Endothelial cell of umbilical vein (primary cell): ENCODE results near the gene NR6A1. TPM values are rescaled to one million over a fixed set of nuclear protein-coding genes. Genes with fewer than 3 reads are reported as not detected.

Experiments
- BruUV-seq: library from RNA; stranded (reverse); fragments of 400-500 nt; replicated peaks from 2 replicates; lab custom pipeline; 2021; lab: Mats Ljungman, UMichigan
- CTCF ChIA-PET: fragments of 300-600, 350-600 bp; sonication (Branson Sonifier 250); formaldehyde crosslinking; loops from one replicate; lab custom pipeline; 2021; ENCODE audit warnings: antibody characterized with exemption, inconsistent platforms; lab: Charles Lee
- POLR2A ChIA-PET: fragments of 300-600, 350-600 bp; sonication (Branson Sonifier 250); formaldehyde crosslinking; loops from one replicate; lab custom pipeline; 2021; ENCODE audit warnings: antibody characterized with exemption, inconsistent platforms; lab: Charles Lee
- DNase-seq: peaks from one replicate; pipeline ENCODE4 v3.0.0-alpha.2; 2011; ENCODE audit warnings: low read depth, low spot score
- FAIRE-seq: peaks from 2 replicates; lab custom pipeline; 2011; peaks lifted over from hg19 to GRCh38; lab: Jason Lieb, UNC
- H2AFZ ChIP-seq: 2 replicates; pipeline ENCODE4 v1.6.0; 2012; ENCODE audit warnings: low read depth, low read length, control low read depth, inconsistent platforms
- H3K27ac ChIP-seq: 2 replicates; pipeline ENCODE4 v1.5.1; 2011; ENCODE audit warnings: low read depth, mild to moderate bottlenecking, control low read depth, low read length, moderate library complexity; ENCODE audit not compliant: insufficient read depth
- H3K27me3 ChIP-seq, 2 experiments: 2 replicates each; pipeline versions ENCODE4 v1.6.0 to v1.6.1; 2011; ENCODE audit warnings: low read length in 2 of 2, mixed read lengths in 1 of 2; ENCODE audit not compliant: control insufficient read depth in 2 of 2, insufficient read depth in 2 of 2
- H3K36me3 ChIP-seq, 2 experiments: 2 replicates in 1 of 2; 3 replicates in 1 of 2; pipeline ENCODE4 v1.5.1; 2011; ENCODE audit warnings: low read length in 2 of 2, mild to moderate bottlenecking in 1 of 2, moderate library complexity in 1 of 2; ENCODE audit not compliant: control insufficient read depth in 2 of 2, insufficient read depth in 2 of 2; ENCODE audit errors: extremely low read depth in 1 of 2
- H3K4me1 ChIP-seq: 3 replicates; pipeline ENCODE4 v1.5.1; 2011; ENCODE audit warnings: mild to moderate bottlenecking, low read length; ENCODE audit not compliant: control insufficient read depth, insufficient read depth; ENCODE audit errors: extremely low read depth
- H3K4me2 ChIP-seq: 2 replicates; pipeline ENCODE4 v1.6.1; 2011; ENCODE audit warnings: low read length, control low read depth, mixed read lengths; ENCODE audit not compliant: insufficient read depth
- H3K4me3 ChIP-seq, 3 experiments: fragments of 200-600 bp in 1 of 3; sonication (generic), shearing (Covaris generic) in 1 of 3; replicated peaks in 1 of 3; 2 replicates each; pipeline ENCODE4 v1.5.1; 2011 to 2016; ENCODE audit warnings: control low read depth in 3 of 3, low read length in 3 of 3, mild to moderate bottlenecking in 2 of 3, inconsistent platforms in 1 of 3, low read depth in 1 of 3, moderate library complexity in 1 of 3; ENCODE audit not compliant: insufficient read depth in 1 of 3
- H3K79me2 ChIP-seq: 2 replicates; pipeline ENCODE4 v1.6.0; 2012; ENCODE audit warnings: low read length, inconsistent platforms; ENCODE audit not compliant: control insufficient read depth, insufficient read depth
- H3K9ac ChIP-seq: replicated peaks from 2 replicates; pipeline ENCODE3; 2011; ENCODE audit warnings: low read length, control low read depth; ENCODE audit not compliant: insufficient read depth; ENCODE audit errors: extremely low read depth
- H3K9me1 ChIP-seq: replicated peaks from 3 replicates; pipeline ENCODE4 v1.6.0; 2011; ENCODE audit warnings: mild to moderate bottlenecking, low read length; ENCODE audit not compliant: control insufficient read depth, insufficient read depth; ENCODE audit errors: extremely low read depth
- H3K9me3 ChIP-seq: replicated peaks from 2 replicates; pipeline ENCODE4 v1.5.1; 2012; ENCODE audit warnings: low read length, inconsistent platforms; ENCODE audit not compliant: control insufficient read depth, insufficient read depth
- H4K20me1 ChIP-seq: replicated peaks from 2 replicates; pipeline ENCODE3; 2011; ENCODE audit warnings: mild to moderate bottlenecking, low read length; ENCODE audit not compliant: control insufficient read depth, insufficient read depth; ENCODE audit errors: extremely low read depth
- CTCF ChIP-seq, 2 donors: IDR thresholded peaks; 1 replicate in 1 of 2; 2 replicates in 1 of 2; pipeline ENCODE4 v1.5.1; 2011; ENCODE audit warnings: low read length in 2 of 2, mild to moderate bottlenecking in 2 of 2, moderate library complexity in 2 of 2, control low read depth in 1 of 2, inconsistent platforms in 1 of 2, low read depth in 1 of 2; ENCODE audit not compliant: insufficient read depth in 1 of 2; ENCODE audit errors: extremely low read depth in 1 of 2
- EZH2 ChIP-seq: IDR thresholded peaks from 2 replicates; pipeline ENCODE4 v1.6.1; 2012; ENCODE audit warnings: borderline replicate concordance, low read depth, mild to moderate bottlenecking, moderate library complexity, low read length, inconsistent platforms; ENCODE audit not compliant: severe bottlenecking
- FOS ChIP-seq: IDR thresholded peaks from 2 replicates; pipeline ENCODE4 v1.6.1; 2011; ENCODE audit warnings: mild to moderate bottlenecking, low read length, moderate library complexity, borderline replicate concordance; ENCODE audit not compliant: insufficient read depth
- GATA2 ChIP-seq: IDR thresholded peaks from 2 replicates; pipeline ENCODE4 v1.7.0; 2011; ENCODE audit warnings: low read depth, mild to moderate bottlenecking, moderate library complexity, mixed read lengths, low read length; ENCODE audit not compliant: insufficient read length, insufficient read depth
- MAX ChIP-seq: IDR thresholded peaks from 2 replicates; pipeline ENCODE4 v1.6.1; 2011; ENCODE audit not compliant: insufficient read depth, insufficient read length
- MYC ChIP-seq: IDR thresholded peaks from one replicate; pipeline ENCODE4 v1.6.1; 2011; ENCODE audit warnings: mild to moderate bottlenecking, low read depth, low read length
- POLR2A ChIP-seq: IDR thresholded peaks from 2 replicates; pipeline ENCODE4 v1.6.1; 2012; ENCODE audit warnings: low read depth, mild to moderate bottlenecking, control low read depth, low read length
- POLR2AphosphoS5 ChIP-seq: IDR thresholded peaks from 2 replicates; pipeline ENCODE4 v1.6.1; 2012; ENCODE audit warnings: low read depth, mild to moderate bottlenecking, control low read depth, low read length, moderate library complexity; ENCODE audit not compliant: insufficient read depth
- dilution Hi-C: fragments of 300-500 bp; cut with MboI; formaldehyde crosslinking; loops from one replicate; pipeline ENCODE4 v1.15.0; 2019; ENCODE audit warnings: low sequenced_read_pairs; ENCODE audit not compliant: extremely low pct_ligation_motif_present
- intact Hi-C: fragments of 100-400 bp; cut with micrococcal nuclease; formaldehyde crosslinking; loops from one replicate; pipeline ENCODE4 v1.10.0; 2022
- polyA plus RNA-seq, 4 experiments: library from polyadenylated mRNA; depleted of rRNA in 3 of 4; stranded (reverse) in 3 of 4; unstranded in 1 of 4; fragments of >200 nt; gene quantifications; 2 replicates each; pipeline versions ENCODE4 v1.2.1 to v1.2.3, GENCODE V29; 2011 to 2012; ENCODE audit warnings: missing spikeins in 1 of 4
- total RNA-seq: library from RNA; stranded (reverse); gene quantifications from 2 replicates; pipeline ENCODE4 v1.2.3, GENCODE V29; 2021

The NR6A1 gene
- total and polyA plus RNA-seq, 2 donors (not counting 3 experiments of a cell fraction or from before 2014, with no cell fraction given) = 0.17 to 1.2 TPM

- no peaks in the 10 kb centered on the region for H3K36me3 ChIP-seq
- no peaks in the 10 kb centered on the region for H4K20me1 ChIP-seq
- FAIRE-seq = peak; percentile 66
- H3K4me2 ChIP-seq = no peak overlapping the region
- no peak for TF ChIP-seq MAX
- TF ChIP-seq POLR2A = no peak
- TF ChIP-seq GATA2 = no peak
- TF ChIP-seq FOS = no peak
- no peak for TF ChIP-seq EZH2
- no peak for TF ChIP-seq CTCF (IDR thresholded peaks at IDR 0.05; ENCODE audit: extremely low read depth in 1 of 2, insufficient read depth in 1 of 2, low read depth in 1 of 2, low read length in 2 of 2)
- TF ChIP-seq MYC = no peak
- TF ChIP-seq POLR2AphosphoS5 = no peak
- intact Hi-C loops (no loop called here), dilution Hi-C loops (no loop called here)
- no peak overlapping the region for H3K9ac ChIP-seq
- peaks cover 4% of the 10 kb centered on the region in 2 experiments for H3K27me3 ChIP-seq
- no TSS peak for BruUV-seq
- DNase-seq = no peak
- H3K9me1 ChIP-seq = no peaks in the 10 kb centered on the region
- no peaks in the 10 kb centered on the region for H3K4me1 ChIP-seq
- no peak overlapping the region for H2AFZ ChIP-seq
- no peaks in the 10 kb centered on the region for H3K9me3 ChIP-seq
- no peaks in the 10 kb centered on the region for H3K79me2 ChIP-seq
- CTCF ChIA-PET = interaction anchor here (0.6 to 2.7 kb wide), 8 partner anchors 11 to 55 kb away, joined by 3 to 9 read pairs (median 4); no protein-coding TSS in a partner anchor
- POLR2A ChIA-PET = no interaction called here
- no peak overlapping the region for H3K4me3 ChIP-seq
- H3K27ac ChIP-seq = no peak overlapping the region
Observed at GRCh38 chr9:124562328-124562727, 208.8 kb downstream of the NR6A1 start.
